Measurements from ENCODE around the gene KIF1A.
"Not testable (repeated sequence)": the region's sequence is repeated elsewhere in the genome, so short reads cannot be mapped to it uniquely, and the experiment has no call there.

Gene KIF1A

DNA sequence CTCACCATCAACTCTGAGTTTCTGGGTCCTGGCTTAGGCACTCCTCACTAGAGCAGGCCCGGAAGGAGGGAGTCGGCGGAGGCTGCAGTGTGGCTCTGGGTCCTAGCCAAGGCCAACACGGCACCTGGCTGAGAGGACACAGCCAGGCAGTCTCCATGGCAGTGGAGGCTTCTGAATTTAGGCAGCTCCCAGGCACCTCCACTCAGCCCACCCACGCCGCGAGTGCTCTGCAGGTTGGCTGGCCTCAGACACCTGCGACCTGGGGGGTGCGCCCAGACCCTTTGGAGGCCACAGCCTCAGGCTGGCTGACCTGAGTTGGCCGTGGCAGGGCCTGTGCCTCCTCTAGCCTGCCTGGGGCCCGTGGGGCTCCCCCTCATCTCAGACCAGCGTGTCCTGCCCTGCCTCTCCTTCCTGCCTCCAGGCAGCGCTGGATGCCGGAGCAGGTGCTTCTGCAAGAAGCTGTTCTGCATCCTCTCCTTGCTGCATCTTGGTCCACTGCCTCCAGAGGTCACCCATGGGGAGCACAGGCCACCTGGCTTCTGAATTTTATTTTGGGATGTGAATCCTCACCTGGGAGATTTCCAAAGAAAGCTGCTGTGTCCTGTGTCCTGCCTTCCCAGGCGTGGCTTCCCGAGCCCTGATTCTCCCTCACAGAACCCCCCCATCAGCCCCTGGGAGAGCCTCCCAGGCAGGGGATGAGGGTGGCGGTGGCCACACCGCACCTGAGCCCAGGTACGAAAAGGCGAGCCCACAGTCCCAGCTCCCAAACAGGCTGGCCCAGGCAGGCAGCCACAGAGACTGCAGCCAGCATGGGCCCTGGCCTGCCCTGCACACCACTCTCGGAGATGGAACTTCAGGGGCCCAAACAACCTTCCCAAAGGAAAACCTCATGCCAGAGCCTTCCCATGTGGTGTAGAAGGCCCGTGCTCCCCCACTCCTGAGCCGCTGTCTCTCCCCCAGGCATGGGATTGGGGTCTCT lies 105.0 kb downstream of the KIF1A start:
- no peak for DNase-seq

GRCh38 chr2:240713928-240714746 lies 105.9 kb downstream of the KIF1A start:
- no peak for DNase-seq

DNA sequence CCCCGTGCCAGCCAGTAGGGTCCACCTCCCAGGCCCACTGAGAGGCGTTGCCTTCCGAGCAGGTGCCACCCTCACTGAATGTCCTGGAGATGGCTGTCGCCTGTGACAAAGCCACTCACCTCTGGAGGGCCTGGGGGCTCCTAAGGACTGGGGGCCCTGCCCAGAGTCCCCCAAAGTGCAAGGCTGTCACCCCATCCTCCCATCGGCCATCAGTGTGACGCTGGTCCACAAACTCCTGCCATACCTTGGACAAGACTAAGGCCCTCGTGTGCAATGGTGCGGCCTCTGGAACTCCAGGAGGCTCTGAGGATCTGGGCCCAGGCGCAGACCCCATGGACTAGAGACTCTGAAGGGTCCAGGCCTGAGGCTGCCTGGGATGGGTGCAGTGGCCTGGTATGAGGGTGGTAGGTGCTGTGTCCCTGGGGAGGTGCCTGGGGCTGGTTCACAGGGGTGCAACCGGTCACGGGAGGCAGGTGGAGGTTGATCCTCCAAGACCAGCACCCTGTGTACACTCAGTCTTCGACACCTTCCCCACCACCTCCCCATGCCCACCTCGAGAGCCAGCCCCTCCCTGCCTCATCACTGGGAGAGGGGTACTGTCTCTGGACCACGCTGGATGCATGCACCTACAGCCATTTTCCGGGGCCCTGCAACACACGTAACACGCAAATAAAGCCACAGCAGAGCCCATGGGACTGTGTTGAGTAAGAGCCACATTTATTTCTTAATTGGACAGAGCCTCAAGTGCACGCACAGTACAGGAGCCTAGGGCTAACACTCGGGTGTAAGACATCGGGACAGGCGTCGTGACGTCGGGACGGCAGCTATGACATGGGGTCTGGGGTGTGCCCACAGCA lies 106.7 kb downstream of the KIF1A start:
- DNase-seq: no peak

DNA sequence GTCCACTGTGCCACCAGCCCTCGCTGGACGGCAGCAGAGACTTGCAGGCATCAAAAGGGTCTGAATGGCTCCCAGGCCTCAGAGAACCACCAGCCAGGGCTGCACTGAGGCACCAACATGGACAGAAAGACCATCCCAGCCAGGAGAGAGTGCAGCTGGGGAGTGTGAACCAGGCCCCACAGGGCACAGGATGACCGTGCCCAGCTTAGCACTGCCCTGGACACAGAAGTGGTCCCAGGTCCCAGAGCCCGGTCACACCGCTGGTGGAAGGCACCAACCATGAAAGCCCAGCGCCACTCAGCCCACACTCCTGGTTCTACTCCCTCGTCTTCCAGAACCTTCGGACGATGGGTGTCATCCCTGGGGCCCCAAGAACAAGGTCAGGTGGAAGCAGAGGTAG lies 107.9 kb downstream of the KIF1A start:
- no peak for DNase-seq

DNA sequence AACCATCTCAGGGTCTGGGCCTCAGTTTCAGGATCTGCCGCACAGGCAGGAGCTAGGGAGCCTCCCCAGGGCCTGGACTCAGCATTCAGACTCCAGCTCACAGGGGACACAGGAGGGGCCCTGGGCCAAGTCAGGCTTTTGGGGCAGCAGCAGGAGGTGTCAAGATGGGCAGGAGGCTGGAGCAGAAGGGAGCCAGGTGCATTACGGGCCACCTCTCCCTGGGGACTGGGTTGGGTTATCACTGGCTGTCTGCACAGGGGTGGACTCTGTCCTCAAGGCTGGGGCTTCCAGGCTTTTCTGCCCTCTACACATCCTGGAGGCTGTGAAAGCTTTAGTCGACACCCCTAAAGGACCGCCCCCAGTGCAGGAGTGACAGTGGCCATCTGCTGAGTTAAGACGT lies 108.3 kb downstream of the KIF1A start:
- DNase-seq: no peak

DNA sequence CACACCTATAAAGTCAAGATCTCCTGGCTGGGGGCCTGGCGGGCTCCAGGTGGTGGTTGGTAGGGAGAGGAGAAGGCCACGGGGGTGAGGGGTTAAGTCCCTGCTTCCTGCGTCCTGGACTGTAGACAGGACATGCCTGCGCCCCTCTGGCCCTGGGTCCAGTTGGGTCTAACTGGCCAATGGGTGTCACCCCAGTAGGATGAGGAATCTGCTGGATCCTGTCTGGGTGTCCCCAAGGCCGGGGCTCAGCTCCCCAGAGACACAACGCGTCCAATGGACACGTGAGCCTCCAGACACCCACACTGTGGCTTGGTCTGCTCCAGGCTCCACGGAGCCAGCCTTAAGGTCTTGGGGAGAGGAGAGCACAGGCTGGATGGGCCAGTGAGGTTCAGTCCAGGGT lies 108.7 kb downstream of the KIF1A start:
- no peak for DNase-seq

- DNase-seq: no peak
Measured at GRCh38 chr2:240708457-240708856, 111.6 kb downstream of the KIF1A start.

GRCh38 chr2:240707821-240708220 lies 112.2 kb downstream of the KIF1A start:
- DNase-seq: no peak

DNA sequence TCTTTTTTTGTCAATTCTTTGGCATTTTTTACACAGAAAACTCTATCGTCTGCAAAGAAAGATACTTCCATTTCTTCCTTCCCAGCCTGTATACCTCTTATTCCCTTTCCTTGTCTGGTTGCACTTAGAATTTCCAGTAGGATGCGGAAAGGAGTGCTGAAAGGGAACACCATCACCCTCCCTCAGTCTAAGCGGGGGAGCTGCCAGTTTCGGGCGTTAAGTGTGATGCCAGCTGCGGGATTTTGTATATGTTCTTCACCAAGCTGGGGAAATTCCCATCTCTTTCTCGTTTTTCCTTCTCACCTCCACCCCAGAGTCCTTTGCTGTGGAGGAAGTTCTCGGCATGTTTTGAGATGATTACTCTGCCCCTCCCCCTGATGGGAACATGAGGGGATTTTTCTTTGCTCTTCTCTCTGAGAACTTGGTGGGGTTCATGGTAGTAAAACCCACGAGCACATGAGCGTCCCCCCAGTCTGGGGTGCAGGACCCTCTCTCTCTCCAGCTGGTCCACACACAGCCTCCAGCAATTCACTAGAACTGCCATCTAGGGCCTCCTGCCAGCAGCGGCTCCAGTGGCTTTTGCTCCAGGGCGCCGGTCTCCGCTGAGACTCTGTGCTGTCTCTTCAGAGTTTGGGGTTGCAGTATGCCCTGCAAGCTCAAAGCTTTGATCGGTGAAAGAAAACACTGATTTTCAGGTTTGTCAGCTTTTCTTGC lies 112.8 kb downstream of the KIF1A start:
- DNase-seq: no peak

- no peak for DNase-seq
Measured at GRCh38 chr2:240705204-240705791, 114.7 kb downstream of the KIF1A start.

DNA sequence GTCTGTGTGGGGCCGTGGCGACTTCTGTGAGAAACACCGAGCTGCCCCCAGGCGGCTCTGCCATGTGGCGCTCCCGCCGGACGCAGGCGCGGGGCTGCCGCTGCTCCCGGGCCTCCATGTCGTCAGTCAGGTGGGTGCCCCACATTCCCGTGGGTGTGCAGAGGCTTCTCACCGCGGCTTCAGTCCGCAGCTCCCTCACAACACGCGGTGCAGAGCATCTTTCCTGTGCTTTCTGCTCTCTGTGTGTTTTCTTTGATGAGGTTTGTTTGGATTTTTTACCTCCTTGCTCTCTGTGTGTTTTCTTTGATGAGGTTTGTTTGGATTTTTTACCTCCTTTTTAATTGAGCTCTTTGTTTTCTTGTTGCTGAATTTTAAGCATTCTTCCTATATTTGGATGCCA lies 115.4 kb downstream of the KIF1A start:
- DNase-seq: no peak

DNA sequence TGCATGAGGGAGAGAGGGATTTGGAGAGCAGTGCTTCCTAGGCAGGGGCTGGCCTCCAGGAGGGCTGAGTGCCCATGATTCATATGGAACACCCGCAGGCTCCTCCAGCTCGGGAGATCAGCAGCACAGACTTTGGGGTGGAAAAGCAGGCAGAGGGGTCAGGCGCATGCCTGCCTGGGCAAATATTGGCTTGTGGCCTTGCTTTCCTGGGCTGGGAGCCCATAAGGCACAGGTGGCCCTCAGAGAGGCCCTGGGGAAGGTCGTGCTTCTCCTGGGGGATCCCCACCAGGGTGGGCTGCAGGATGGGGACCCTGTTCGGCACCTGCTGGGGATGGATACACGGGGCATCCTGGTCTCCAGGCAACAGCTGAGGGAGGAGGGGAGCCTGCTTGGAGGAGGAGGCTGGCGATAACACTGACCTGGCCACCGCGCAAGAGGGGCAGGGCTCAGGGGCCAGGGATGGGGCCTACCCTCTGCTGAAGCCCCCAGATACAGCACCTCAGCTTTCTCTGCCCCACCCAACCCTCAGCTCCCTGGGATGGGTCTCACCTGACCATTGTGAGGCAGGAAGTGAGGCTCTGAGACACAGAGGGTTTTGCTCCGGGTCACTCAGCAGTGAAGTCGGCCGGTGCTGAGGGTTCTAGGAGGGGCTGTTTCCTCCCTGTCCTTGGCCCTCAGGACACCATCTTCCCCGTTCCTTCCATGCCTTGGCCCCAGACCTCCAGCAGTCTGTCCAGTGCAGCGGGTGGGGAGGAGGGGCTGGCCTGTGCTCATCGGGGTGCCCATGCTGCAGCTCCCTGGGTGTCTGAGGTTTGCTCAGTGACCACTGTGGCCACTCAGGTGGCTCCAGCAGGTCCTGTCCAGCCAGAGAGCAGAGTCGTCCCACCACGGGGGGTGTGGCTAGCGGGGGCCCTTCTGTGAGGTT lies 116.3 kb downstream of the KIF1A start:
- DNase-seq: no peak

DNA sequence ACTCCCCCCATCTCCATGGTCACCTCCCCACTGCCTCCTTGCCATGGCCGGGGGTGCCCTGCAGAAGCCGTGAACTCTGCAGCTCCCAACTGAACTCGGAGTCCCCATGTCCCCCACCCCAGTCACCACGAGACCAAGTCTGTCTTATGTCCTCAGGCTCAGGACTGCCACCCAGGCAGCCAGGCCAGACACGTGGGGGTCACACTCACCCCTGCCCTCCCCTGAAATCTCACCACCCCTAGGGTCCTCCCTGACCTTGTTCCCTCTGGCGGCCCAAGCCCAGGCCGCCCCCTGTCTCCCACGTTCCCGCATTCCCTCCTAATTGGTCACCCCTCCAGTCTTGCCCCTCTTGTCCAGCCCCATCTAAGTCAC lies 117.4 kb downstream of the KIF1A start:
- DNase-seq: no peak

GRCh38 chr2:240701736-240702639 lies 118.0 kb downstream of the KIF1A start:
- DNase-seq: no peak

DNA sequence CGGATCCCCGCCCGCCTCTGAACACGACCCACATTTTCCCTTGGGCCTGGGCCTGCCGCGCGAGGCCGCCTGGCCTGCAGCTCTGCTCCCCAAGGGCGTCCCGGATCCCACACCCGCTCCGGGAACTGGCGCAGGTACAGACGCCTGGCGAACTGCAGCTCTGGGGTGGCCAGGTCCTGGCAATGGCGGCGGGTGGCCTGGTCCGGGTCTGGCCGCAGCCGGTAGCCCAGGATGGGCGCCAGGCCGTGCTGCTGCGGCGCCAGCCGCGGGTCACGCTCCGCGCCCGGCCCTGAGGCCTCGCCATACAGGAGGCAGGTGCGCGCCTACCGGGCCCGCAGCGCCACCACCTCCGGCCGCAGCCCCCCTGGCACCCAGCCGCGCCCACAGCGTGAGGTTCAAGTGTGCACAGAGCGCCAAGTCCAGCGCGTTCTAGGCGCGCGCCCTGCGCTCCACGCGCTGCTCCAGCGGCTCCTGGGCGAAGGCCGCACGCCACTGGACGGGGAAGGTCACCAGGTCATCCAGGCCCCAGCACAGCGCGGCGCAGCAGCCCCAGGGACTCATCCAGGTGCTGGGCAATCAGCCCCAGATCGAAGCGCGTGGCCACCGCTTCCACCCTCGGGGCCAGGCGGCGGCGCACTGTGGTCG lies 118.8 kb downstream of the KIF1A start:
- DNase-seq: no peak

DNA sequence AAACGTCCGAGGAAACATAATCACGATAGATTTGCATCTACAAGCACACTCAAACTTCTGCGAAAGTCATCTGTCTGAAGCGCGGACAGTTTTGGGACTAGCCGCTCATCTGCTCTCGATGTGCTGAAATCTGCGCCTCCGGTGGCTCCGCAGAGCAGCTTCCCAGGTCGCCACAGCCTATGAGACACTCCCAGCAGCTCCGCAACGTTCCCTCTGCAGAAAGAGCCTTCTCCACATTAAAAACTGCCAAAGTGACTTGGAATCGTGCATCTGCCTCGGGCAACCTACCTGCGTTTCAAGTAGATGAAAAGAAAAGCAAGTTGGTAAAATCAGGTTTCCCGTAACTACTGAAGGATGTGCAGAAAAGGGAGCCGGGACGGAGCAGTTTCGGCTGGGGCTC lies 119.4 kb downstream of the KIF1A start:
- not testable (repeated sequence) for DNase-seq

DNA sequence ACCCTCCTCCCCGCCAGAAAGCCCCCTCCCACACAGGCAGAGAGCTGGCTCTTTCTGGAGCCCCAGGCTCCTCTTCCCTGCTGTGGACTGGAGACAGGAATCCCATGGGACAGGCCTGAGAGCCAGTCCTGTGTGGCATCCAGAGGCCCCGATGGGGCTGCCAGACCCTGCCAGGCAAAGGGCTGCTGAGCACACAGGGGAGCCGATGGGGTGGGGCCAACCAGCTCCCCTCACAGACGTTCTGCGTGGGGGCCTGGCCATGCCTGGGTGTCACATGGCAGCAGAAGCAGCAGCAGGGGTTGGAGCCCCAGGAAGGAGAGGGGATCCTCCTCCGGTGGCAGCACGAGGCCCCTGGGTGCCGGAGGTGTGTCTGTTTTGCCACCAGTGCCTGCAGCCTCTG lies 120.2 kb downstream of the KIF1A start:
- DNase-seq: not testable (repeated sequence)

DNA sequence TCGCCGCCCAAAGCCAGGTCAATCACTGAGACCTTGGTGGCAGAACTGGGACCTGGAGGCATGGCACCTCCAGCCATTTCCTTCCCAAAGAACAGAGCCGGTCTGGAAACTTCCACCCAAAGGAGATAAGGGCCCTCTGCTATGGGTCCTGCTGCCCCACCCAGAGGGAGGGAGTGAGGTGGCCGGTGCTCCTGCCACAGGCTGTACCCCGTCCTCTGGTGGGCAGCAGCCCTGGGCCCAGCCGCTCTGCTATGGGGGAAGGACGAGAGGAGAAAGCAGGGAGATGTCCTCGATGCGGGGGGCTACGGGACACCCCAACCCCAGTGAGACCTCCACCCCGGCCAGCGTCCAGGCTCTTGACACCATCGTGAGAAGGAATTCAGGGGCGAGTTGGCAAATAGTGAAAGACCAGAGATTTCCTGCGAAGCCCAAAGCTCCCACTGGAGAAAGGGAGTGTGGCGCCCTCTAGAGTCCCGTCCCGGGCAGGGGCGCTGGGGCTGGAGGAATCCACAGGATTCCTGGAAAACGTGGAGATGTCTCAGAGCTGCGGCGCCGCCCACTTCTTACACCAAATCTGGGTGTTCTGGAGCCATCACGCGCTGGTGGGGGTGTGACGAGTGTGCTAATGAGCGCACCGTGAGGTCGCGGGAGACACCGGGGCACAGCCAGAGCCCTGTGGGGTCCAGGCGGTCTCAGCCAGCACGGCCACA lies 121.0 kb downstream of the KIF1A start:
- DNase-seq: not testable (repeated sequence)

Measured in CD4-positive, alpha-beta T cell treated with Interleukin-4 for 4 hours (primary cell).